SK-N-SH (cell line): ENCODE data around the gene KCND3. TPM values are rescaled to one million over a fixed set of nuclear protein-coding genes. Genes with fewer than 3 reads are reported as not detected.

Experiments used
- CTCF ChIA-PET: fragments of 300-600, 350-600 bp; formaldehyde crosslinking; extraction: SDS; loops from one replicate; lab custom pipeline; 2021; lab: Yijun Ruan, JAX
- POLR2A ChIA-PET: fragments of 350-600 bp; sonication (Branson Sonifier 250); formaldehyde crosslinking; extraction: SDS; loops from one replicate; lab custom pipeline; 2020; ENCODE audit warnings: antibody characterized with exemption, inconsistent platforms; lab: Yijun Ruan, JAX
- DNase-seq: peaks from one replicate; pipeline ENCODE4 v3.0.0; 2012
- H2AFZ ChIP-seq: fragments of 200-600 bp; sonication (generic); 2 replicates; pipeline ENCODE4 v1.8.1; 2016; ENCODE audit warnings: antibody characterized with exemption, mild to moderate bottlenecking, low read depth
- H3F3A ChIP-seq: fragments of 200-600 bp; sonication (generic); replicated peaks from 2 replicates; pipeline ENCODE3; 2016; ENCODE audit warnings: antibody characterized with exemption, mild to moderate bottlenecking; ENCODE audit not compliant: insufficient read depth
- H3K27ac ChIP-seq, 2 experiments: fragments of 200-500 bp in 1 of 2; fragments of 200-600 bp in 1 of 2; sonication (Bioruptor generic) in 1 of 2; sonication (generic), shearing (Covaris generic) in 1 of 2; 2 replicates each; pipeline versions ENCODE4 v1.5.1 to v1.6.1; 2014 to 2016; ENCODE audit warnings: low read depth in 2 of 2, inconsistent platforms in 1 of 2, low read length in 1 of 2, mild to moderate bottlenecking in 1 of 2, mixed read lengths in 1 of 2
- H3K27me3 ChIP-seq: fragments of 200-600 bp; sonication (generic), shearing (Covaris generic); 2 replicates; pipeline ENCODE4 v1.6.1; 2016; ENCODE audit warnings: mixed run types; ENCODE audit not compliant: insufficient read depth
- H3K36me3 ChIP-seq, 2 experiments: fragments of 200-500 bp in 1 of 2; fragments of 200-600 bp in 1 of 2; sonication (Bioruptor generic) in 1 of 2; sonication (generic) in 1 of 2; replicated peaks in 1 of 2; 2 replicates each; pipeline versions ENCODE3 to v1.5.1; 2014 to 2016; ENCODE audit warnings: low read length in 1 of 2, mild to moderate bottlenecking in 1 of 2; ENCODE audit not compliant: insufficient read depth in 2 of 2, control insufficient read depth in 1 of 2
- H3K4me1 ChIP-seq, 2 experiments: fragments of 200-500 bp in 1 of 2; fragments of 200-600 bp in 1 of 2; sonication (Bioruptor generic) in 1 of 2; sonication (generic), shearing (Covaris generic) in 1 of 2; 2 replicates each; pipeline versions ENCODE4 v1.5.1 to v1.6.1; 2014 to 2016; ENCODE audit warnings: low read depth in 1 of 2, low read length in 1 of 2, mixed run types in 1 of 2; ENCODE audit not compliant: insufficient read depth in 2 of 2, control insufficient read depth in 1 of 2
- H3K4me2 ChIP-seq: fragments of 200-600 bp; sonication (generic), shearing (Covaris generic); 2 replicates; pipeline ENCODE4 v1.6.1; 2017; ENCODE audit warnings: mixed run types
- H3K4me3 ChIP-seq, 2 experiments: fragments of 200-500 bp in 1 of 2; fragments of 200-600 bp in 1 of 2; sonication (Bioruptor generic) in 1 of 2; sonication (generic), shearing (Covaris generic) in 1 of 2; 2 replicates each; pipeline versions ENCODE4 v1.5.1 to v1.8.1; 2014 to 2016; ENCODE audit warnings: low read depth in 2 of 2, inconsistent platforms in 1 of 2, low read length in 1 of 2, mild to moderate bottlenecking in 1 of 2, mixed read lengths in 1 of 2, moderate library complexity in 1 of 2
- H3K79me2 ChIP-seq: fragments of 200-600 bp; sonication (generic); 2 replicates; pipeline ENCODE4 v1.8.1; 2017; ENCODE audit warnings: mild to moderate bottlenecking; ENCODE audit not compliant: insufficient read depth
- H3K9ac ChIP-seq: fragments of 200-600 bp; sonication (generic); 2 replicates; pipeline ENCODE4 v1.6.1; 2017; ENCODE audit warnings: mixed run types
- H3K9me2 ChIP-seq: fragments of 200-600 bp; sonication (generic); 2 replicates; pipeline ENCODE4 v1.6.1; 2017; ENCODE audit warnings: mixed run types
- H3K9me3 ChIP-seq: fragments of 200-600 bp; sonication (generic); 2 replicates; pipeline ENCODE4 v1.6.1; 2017; ENCODE audit warnings: mixed run types, mild to moderate bottlenecking, moderate library complexity
- H4K20me1 ChIP-seq: fragments of 200-600 bp; sonication (generic); 2 replicates; pipeline ENCODE4 v1.6.1; 2017; ENCODE audit warnings: mild to moderate bottlenecking, mixed run types; ENCODE audit not compliant: insufficient read depth
- CHD2 ChIP-seq: fragments of 150-350 bp; IDR thresholded peaks from 2 replicates; pipeline ENCODE4 v1.6.1; 2018; ENCODE audit warnings: low read length; ENCODE audit not compliant: partially characterized antibody
- EP300 ChIP-seq, 2 experiments: IDR thresholded peaks; 2 replicates each; pipeline versions ENCODE4 v1.4.0 to v1.6.1; 2012; ENCODE audit warnings: borderline replicate concordance in 1 of 2, low read depth in 1 of 2, low read length in 1 of 2
- EZH2phosphoT487 ChIP-seq: fragments of 200-600 bp; sonication (generic); IDR thresholded peaks from 2 replicates; pipeline ENCODE4 v1.6.1; 2017; ENCODE audit warnings: low read depth, mixed run types, mild to moderate bottlenecking, antibody characterized with exemption, moderate library complexity, borderline replicate concordance
- FOXJ3 ChIP-seq: sonication (generic); formaldehyde crosslinking; IDR thresholded peaks from 2 replicates; pipeline ENCODE4 v1.5.1; 2020; ENCODE audit warnings: mild to moderate bottlenecking, missing genetic modification reagents
- FOXM1 ChIP-seq: IDR thresholded peaks from 2 replicates; pipeline ENCODE4 v1.4.0; 2012; ENCODE audit warnings: low read depth, mild to moderate bottlenecking
- GABPA ChIP-seq: IDR thresholded peaks from 2 replicates; pipeline ENCODE4 v1.4.0; 2012; ENCODE audit warnings: low read depth, mild to moderate bottlenecking
- JUND ChIP-seq: IDR thresholded peaks from 2 replicates; pipeline ENCODE4 v1.4.0; 2012
- MEF2A ChIP-seq: IDR thresholded peaks from 2 replicates; pipeline ENCODE4 v1.4.0; 2012; ENCODE audit warnings: low read depth, borderline replicate concordance
- NFIC ChIP-seq: IDR thresholded peaks from 2 replicates; pipeline ENCODE4 v1.4.0; 2012; ENCODE audit warnings: borderline replicate concordance
- POLR2AphosphoS5 ChIP-seq: IDR thresholded peaks from 2 replicates; pipeline ENCODE4 v1.6.1; 2012; ENCODE audit warnings: low read depth, low read length
- RAD21 ChIP-seq: IDR thresholded peaks from 2 replicates; pipeline ENCODE4 v1.6.1; 2012; ENCODE audit warnings: mild to moderate bottlenecking, low read length
- RCOR1 ChIP-seq: fragments of 150-350 bp; IDR thresholded peaks from 2 replicates; pipeline ENCODE4 v1.6.1; 2017; ENCODE audit warnings: antibody characterized with exemption, low read length
- RXRA ChIP-seq: IDR thresholded peaks from 2 replicates; pipeline ENCODE4 v1.4.0; 2012; ENCODE audit warnings: low read depth, mild to moderate bottlenecking, borderline replicate concordance
- SIN3A ChIP-seq: IDR thresholded peaks from 2 replicates; pipeline ENCODE4 v1.6.1; 2012; ENCODE audit warnings: low read depth, mild to moderate bottlenecking, low read length, moderate library complexity, borderline replicate concordance
- TCF12 ChIP-seq: IDR thresholded peaks from 2 replicates; pipeline ENCODE4 v1.4.0; 2012
- TEAD4 ChIP-seq: IDR thresholded peaks from 2 replicates; pipeline ENCODE4 v1.4.0; 2012; ENCODE audit warnings: mild to moderate bottlenecking, borderline replicate concordance; ENCODE audit not compliant: insufficient read depth
- USF2 ChIP-seq: fragments of 150-350 bp; IDR thresholded peaks from 2 replicates; pipeline ENCODE4 v1.6.1; 2017; ENCODE audit warnings: antibody characterized with exemption, low read length, low read depth, borderline replicate concordance
- YY1 ChIP-seq: IDR thresholded peaks from 2 replicates; pipeline ENCODE4 v1.4.0; 2012; ENCODE audit warnings: low read depth, mild to moderate bottlenecking
- WGBS: methylation state at CpG from one replicate; pipeline ENCODE4 v1.1.6; 2017; ENCODE audit warnings: low lambda C conversion rate; 5-methylcytosine and 5-hydroxymethylcytosine counted together
- polyA plus RNA-seq, 3 experiments: library from polyadenylated mRNA; depleted of rRNA; stranded (reverse); fragments of >200 nt; gene quantifications; 2 replicates each; pipeline ENCODE4 v1.2.3, GENCODE V29; 2012
- TF ChIP-seq, protein P1 (sequence below): IDR thresholded peaks from 2 replicates; pipeline ENCODE4 v1.4.0; 2012; ENCODE audit warnings: low read depth
- TF ChIP-seq, protein P2 (sequence below): IDR thresholded peaks from 2 replicates; pipeline ENCODE4 v1.4.0; 2012; ENCODE audit warnings: low read depth, borderline replicate concordance
- TF ChIP-seq, protein P3 (sequence below): IDR thresholded peaks from 2 replicates; pipeline ENCODE4 v1.4.0; 2012; ENCODE audit warnings: low read depth, borderline replicate concordance
- TF ChIP-seq, protein P4 (sequence below): IDR thresholded peaks from 2 replicates; pipeline ENCODE4; 2012

KCND3 gene
- polyA plus RNA-seq, 1 of the 3 experiments (the other 2 are of a cell fraction): not detected

DNA sequence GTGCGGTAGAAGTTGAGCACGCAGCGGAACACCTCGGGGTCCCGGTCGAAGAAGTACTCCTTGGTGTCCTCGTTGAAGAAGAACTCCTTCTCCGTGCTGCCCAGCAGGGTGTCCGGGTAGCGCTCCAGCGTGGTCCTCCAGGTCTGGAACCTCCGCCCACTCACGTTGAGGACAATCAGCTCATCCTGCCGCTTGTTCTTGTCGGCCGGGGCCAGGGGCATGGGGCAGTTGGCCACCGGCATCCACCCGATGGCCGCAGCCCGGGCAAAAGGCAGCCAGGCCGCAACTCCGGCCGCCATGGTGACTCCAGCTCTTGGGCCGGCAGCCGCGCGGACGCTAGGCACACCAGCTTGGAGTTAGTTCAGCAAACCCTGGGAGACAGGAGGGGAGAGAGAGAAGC is 7.0 kb downstream of the KCND3 start:
- WGBS: 74% methylated on average over 15 of the region's 28 CpGs
- POLR2A ChIA-PET: no interaction called here

GRCh38 chr1:111981871-111982270 is 7.6 kb downstream of the KCND3 start:
- no peaks in the 10 kb centered on the region for H3K36me3 ChIP-seq
- H3K4me1 ChIP-seq: no peaks in the 10 kb centered on the region
- POLR2A ChIA-PET: no interaction called here
- H3K4me3 ChIP-seq: no peak overlapping the region
- H3K9me2 ChIP-seq: no peaks in the 10 kb centered on the region
- no peak overlapping the region for H3K27ac ChIP-seq
- no peak overlapping the region for H3K4me2 ChIP-seq
- H3K9ac ChIP-seq: no peak overlapping the region
- H3K9me3 ChIP-seq: no peaks in the 10 kb centered on the region
- no peaks in the 10 kb centered on the region for H3F3A ChIP-seq
- no peak for DNase-seq
- TF ChIP-seq EP300 (IDR thresholded peaks at IDR 0.05; ENCODE audit: borderline replicate concordance in 1 of 2, low read depth in 1 of 2, low read length in 1 of 2) (no peak), FOXM1 (no peak), FOXJ3 (CRISPR knock-in tag) (no peak), POLR2AphosphoS5 (no peak), NFIC (no peak), RAD21 (no peak), USF2 (no peak), GABPA (no peak), TCF12 (no peak), RXRA (no peak), RCOR1 (no peak), EZH2phosphoT487 (no peak), TEAD4 (no peak), YY1 (no peak), MEF2A (no peak)
- TF ChIP-seq, protein P1, sequence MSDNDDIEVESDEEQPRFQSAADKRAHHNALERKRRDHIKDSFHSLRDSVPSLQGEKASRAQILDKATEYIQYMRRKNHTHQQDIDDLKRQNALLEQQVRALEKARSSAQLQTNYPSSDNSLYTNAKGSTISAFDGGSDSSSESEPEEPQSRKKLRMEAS: no peak
- TF ChIP-seq, protein P2, sequence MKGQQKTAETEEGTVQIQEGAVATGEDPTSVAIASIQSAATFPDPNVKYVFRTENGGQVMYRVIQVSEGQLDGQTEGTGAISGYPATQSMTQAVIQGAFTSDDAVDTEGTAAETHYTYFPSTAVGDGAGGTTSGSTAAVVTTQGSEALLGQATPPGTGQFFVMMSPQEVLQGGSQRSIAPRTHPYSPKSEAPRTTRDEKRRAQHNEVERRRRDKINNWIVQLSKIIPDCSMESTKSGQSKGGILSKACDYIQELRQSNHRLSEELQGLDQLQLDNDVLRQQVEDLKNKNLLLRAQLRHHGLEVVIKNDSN: no peak
- TF ChIP-seq, protein P3, sequence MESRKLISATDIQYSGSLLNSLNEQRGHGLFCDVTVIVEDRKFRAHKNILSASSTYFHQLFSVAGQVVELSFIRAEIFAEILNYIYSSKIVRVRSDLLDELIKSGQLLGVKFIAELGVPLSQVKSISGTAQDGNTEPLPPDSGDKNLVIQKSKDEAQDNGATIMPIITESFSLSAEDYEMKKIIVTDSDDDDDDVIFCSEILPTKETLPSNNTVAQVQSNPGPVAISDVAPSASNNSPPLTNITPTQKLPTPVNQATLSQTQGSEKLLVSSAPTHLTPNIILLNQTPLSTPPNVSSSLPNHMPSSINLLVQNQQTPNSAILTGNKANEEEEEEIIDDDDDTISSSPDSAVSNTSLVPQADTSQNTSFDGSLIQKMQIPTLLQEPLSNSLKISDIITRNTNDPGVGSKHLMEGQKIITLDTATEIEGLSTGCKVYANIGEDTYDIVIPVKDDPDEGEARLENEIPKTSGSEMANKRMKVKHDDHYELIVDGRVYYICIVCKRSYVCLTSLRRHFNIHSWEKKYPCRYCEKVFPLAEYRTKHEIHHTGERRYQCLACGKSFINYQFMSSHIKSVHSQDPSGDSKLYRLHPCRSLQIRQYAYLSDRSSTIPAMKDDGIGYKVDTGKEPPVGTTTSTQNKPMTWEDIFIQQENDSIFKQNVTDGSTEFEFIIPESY: no peak
- TF ChIP-seq, protein P4, sequence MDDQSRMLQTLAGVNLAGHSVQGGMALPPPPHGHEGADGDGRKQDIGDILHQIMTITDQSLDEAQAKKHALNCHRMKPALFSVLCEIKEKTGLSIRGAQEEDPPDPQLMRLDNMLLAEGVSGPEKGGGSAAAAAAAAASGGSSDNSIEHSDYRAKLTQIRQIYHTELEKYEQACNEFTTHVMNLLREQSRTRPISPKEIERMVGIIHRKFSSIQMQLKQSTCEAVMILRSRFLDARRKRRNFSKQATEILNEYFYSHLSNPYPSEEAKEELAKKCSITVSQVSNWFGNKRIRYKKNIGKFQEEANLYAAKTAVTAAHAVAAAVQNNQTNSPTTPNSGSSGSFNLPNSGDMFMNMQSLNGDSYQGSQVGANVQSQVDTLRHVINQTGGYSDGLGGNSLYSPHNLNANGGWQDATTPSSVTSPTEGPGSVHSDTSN: no peak
- CTCF ChIA-PET: interaction anchor here (0.8 to 2.0 kb wide), 3 partner anchors 9 to 388 kb away, joined by 3 to 6 read pairs (median 3); no protein-coding TSS in a partner anchor
- peaks cover 14% of the 10 kb centered on the region for H3K27me3 ChIP-seq
- 74% methylated on average over 16 of the region's 37 CpGs for WGBS
- no peaks in the 10 kb centered on the region for H4K20me1 ChIP-seq
- no peaks in the 10 kb centered on the region for H3K79me2 ChIP-seq
- no peak overlapping the region for H2AFZ ChIP-seq

More for the DNA sequence above, 7.0 kb downstream of the KCND3 start:
- DNase-seq: no peak
- Histone ChIP-seq H3K27me3 (peaks cover 18% of the 10 kb centered on the region), H3K27ac (no peak overlapping the region), H4K20me1 (no peaks in the 10 kb centered on the region), H3K4me3 (no peak overlapping the region), H3K4me1 (no peaks in the 10 kb centered on the region), H3F3A (no peaks in the 10 kb centered on the region), H3K9me2 (no peaks in the 10 kb centered on the region), H2AFZ (no peak overlapping the region), H3K79me2 (no peaks in the 10 kb centered on the region), H3K9ac (no peak overlapping the region), H3K36me3 (no peaks in the 10 kb centered on the region), H3K9me3 (no peaks in the 10 kb centered on the region), H3K4me2 (no peak overlapping the region)
- no peak for TF ChIP-seq RCOR1
- TF ChIP-seq TCF12: no peak
- no peak for TF ChIP-seq EZH2phosphoT487
- no peak for TF ChIP-seq EP300 (IDR thresholded peaks at IDR 0.05; ENCODE audit: borderline replicate concordance in 1 of 2, low read depth in 1 of 2, low read length in 1 of 2)
- TF ChIP-seq, protein P1: no peak
- no peak for TF ChIP-seq FOXJ3 (CRISPR knock-in tag)
- no peak for TF ChIP-seq CHD2
- TF ChIP-seq YY1: no peak
- no peak for TF ChIP-seq SIN3A
- TF ChIP-seq JUND: no peak
- TF ChIP-seq POLR2AphosphoS5: no peak
- no peak for TF ChIP-seq MEF2A
- CTCF ChIA-PET: interaction anchor here (0.8 kb wide), 1 partner anchor 388 kb away, joined by 3 read pairs; no protein-coding TSS in a partner anchor
